SU-DHL-6 (cell line): ENCODE results near the gene NFYA.

ENCODE experiments used
- CTCF ChIP-seq: fragments of 200-600 bp; sonication (generic); IDR thresholded peaks from one replicate; pipeline ENCODE4 v1.5.1; 2017; ENCODE audit warnings: antibody characterized with exemption, mild to moderate bottlenecking, low read length, moderate library complexity; ENCODE audit not compliant: insufficient read depth, poor library complexity, severe bottlenecking
- EZH2phosphoT487 ChIP-seq: fragments of 200-600 bp; sonication (generic), shearing (Covaris generic); conservative IDR thresholded peaks from 2 replicates; pipeline ENCODE4 v1.6.1; 2018; ENCODE audit warnings: mild to moderate bottlenecking, antibody characterized with exemption, low read length, moderate library complexity, mixed read lengths

GRCh38 chr6:41055149-41055548, 17.6 kb upstream of the NFYA start:
- TF ChIP-seq CTCF (no peak), EZH2phosphoT487 (no peak)
